OCI-LY1 (cell line): ENCODE results near the gene SUFU.

ENCODE experiments used
- CTCF ChIP-seq: fragments of 200-600 bp; sonication (generic), shearing (Covaris generic); IDR thresholded peaks from 2 replicates; pipeline ENCODE4 v1.5.1; 2017; ENCODE audit warnings: mild to moderate bottlenecking, antibody characterized with exemption, low read length, moderate library complexity, mixed read lengths
- EZH2 ChIP-seq: fragments of 200-600 bp; sonication (generic), shearing (Covaris generic); IDR thresholded peaks from 2 replicates; pipeline ENCODE4 v1.8.0; 2017; ENCODE audit warnings: borderline replicate concordance, mixed run types, mild to moderate bottlenecking, antibody characterized with exemption, low read length, moderate library complexity, mixed read lengths

GRCh38 chr10:102646610-102647442 is 143.1 kb downstream of the SUFU start:
- TF ChIP-seq CTCF (no peak), EZH2 (no peak)
